NB4 (cell line): ENCODE results near the gene RPL29.

ENCODE experiments used
- DNase-seq: peaks from one replicate; pipeline ENCODE4 v3.0.0; 2010; ENCODE audit warnings: low read depth
- H3K4me3 ChIP-seq: one replicate; pipeline ENCODE4 v1.5.1; 2011; ENCODE audit warnings: mild to moderate bottlenecking, low read depth, low read length, moderate library complexity
- MYC ChIP-seq: IDR thresholded peaks from 2 replicates; pipeline ENCODE4 v1.6.1; 2011; ENCODE audit warnings: low read depth, low read length
- POLR2A ChIP-seq: IDR thresholded peaks from 2 replicates; pipeline ENCODE4 v1.6.1; 2011; ENCODE audit warnings: mild to moderate bottlenecking; ENCODE audit not compliant: insufficient read length; ENCODE audit errors: extremely low read depth
- TF ChIP-seq, protein P1 (sequence below): IDR thresholded peaks from 2 replicates; pipeline ENCODE4 v1.6.1; 2011; ENCODE audit warnings: low read depth, low read length
- TF ChIP-seq, protein P2 (sequence below): IDR thresholded peaks from one replicate; pipeline ENCODE4 v1.5.1; 2012; ENCODE audit warnings: low read depth, low read length

The RPL29 gene

DNA sequence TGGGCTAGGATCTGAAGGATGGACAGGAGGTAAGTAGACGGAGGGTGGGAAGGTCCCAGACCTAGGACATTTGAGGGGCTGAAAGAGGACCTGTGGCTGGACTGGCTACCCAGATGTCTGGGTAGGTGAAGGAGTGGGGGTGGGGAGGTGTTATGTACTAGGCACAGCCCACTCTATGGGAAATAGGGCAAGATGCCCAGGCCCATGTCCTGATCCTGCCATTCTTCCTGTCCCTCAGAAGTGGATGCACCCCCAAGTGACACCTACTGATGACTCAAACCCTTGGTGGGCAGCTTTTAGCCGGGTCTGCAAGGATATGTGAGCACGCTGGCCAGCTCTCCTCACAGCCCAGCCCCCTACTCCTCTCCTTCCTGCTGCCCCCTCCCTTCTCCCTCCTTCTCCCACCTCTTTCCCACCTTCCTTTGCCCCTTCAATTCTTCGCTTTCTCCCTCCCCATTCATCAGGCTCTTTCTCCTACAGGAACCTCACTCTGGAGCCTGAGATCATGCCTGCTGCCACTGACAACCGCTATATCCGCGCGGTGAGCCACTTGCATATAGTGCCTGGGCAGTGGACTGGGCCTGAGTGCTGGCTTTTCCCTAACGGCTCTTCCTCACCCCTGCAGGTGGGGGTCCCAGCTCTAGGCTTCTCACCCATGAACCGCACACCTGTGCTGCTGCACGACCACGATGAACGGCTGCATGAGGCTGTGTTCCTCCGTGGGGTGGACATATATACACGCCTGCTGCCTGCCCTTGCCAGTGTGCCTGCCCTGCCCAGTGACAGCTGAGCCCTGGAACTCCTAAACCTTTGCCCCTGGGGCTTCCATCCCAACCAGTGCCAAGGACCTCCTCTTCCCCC lies 7.2 kb downstream of the RPL29 start:
- DNase-seq: no peak
- no peak overlapping the region for H3K4me3 ChIP-seq
- TF ChIP-seq POLR2A: no peak
- TF ChIP-seq, protein P1, sequence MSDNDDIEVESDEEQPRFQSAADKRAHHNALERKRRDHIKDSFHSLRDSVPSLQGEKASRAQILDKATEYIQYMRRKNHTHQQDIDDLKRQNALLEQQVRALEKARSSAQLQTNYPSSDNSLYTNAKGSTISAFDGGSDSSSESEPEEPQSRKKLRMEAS: no peak
- TF ChIP-seq, protein P2, sequence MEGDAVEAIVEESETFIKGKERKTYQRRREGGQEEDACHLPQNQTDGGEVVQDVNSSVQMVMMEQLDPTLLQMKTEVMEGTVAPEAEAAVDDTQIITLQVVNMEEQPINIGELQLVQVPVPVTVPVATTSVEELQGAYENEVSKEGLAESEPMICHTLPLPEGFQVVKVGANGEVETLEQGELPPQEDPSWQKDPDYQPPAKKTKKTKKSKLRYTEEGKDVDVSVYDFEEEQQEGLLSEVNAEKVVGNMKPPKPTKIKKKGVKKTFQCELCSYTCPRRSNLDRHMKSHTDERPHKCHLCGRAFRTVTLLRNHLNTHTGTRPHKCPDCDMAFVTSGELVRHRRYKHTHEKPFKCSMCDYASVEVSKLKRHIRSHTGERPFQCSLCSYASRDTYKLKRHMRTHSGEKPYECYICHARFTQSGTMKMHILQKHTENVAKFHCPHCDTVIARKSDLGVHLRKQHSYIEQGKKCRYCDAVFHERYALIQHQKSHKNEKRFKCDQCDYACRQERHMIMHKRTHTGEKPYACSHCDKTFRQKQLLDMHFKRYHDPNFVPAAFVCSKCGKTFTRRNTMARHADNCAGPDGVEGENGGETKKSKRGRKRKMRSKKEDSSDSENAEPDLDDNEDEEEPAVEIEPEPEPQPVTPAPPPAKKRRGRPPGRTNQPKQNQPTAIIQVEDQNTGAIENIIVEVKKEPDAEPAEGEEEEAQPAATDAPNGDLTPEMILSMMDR: no peak
- no peak for TF ChIP-seq MYC

DNA sequence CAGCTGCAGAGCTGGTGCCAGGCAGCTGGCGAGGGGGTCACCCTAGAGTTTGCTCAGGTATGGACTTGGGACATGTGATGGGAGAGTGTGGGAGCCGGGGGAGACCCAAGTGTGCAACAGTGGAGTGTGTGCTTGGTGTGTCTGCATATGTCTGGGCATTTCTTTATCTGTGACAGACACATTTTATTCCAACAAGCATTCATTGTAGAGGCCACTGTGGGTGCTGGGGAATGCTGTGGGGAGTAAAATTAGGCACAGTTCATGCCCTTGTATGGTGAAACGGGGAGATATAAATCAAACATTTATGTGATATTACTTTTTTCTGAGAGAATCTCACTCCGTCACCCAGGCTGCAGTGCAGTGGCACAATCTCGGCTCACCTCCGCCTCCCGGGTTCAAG lies 8.1 kb downstream of the RPL29 start:
- DNase-seq: no peak
- no peak overlapping the region for H3K4me3 ChIP-seq
- no peak for TF ChIP-seq MYC
- no peak for TF ChIP-seq POLR2A
- TF ChIP-seq, protein P1: no peak
- TF ChIP-seq, protein P2: no peak

DNA sequence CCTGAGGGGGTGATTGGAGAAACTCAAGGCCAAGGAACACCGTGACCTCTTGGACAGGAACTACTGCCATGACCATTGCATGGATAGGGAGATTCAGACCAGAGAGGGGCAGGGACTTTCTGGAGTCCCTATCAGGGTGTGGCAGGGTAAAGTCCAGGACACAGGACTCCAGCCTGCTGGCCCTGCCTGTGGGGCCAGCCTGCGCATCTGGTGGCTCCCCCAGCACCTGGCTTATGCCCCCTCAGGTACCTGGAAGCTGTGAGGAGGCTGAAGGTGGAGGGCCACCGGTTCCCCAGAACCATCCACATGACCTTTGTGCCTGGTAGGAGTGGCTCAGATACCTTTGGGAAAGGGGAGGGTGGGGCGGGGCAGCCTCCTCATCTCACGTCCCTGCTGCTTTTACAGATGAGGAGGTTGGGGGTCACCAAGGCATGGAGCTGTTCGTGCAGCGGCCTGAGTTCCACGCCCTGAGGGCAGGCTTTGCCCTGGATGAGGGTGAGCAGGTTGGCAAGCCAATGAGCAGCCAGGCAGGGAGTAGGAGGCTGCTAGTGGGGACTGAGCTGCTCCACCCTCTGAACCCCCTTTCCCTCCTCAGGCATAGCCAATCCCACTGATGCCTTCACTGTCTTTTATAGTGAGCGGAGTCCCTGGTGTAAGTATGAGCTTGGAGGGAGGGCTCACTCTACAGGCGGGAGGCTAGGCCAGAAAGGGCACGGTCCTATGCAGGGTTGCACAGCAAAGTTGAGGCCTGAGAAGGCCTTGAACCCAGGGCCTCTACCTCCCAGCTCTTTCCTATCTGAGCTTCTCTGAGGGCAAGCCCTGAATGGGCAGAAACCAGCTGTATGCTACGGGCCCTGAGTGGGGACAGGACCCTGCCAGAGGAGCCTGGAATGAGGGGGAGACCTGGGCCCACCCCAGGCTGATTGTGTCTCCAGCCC lies 9.4 kb downstream of the RPL29 start:
- DNase-seq: no peak
- H3K4me3 ChIP-seq: no peak overlapping the region
- TF ChIP-seq POLR2A: no peak

DNA sequence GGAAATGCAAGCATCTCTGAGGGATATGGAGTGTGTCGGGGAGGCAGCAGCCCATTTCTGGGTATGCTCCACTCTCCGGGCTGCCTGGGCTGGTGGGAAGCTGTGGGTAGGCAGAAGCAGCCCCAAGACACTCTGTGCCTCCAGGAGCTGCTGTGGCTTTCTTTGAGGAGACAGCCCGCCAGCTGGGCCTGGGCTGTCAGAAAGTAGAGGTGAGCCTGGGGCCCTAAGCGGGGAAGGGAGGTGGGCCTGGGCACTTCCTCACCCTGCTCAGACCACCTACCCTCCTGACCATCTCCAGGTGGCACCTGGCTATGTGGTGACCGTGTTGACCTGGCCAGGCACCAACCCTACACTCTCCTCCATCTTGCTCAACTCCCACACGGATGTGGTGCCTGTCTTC lies 10.6 kb downstream of the RPL29 start:
- no peak for DNase-seq
- no peak overlapping the region for H3K4me3 ChIP-seq

DNA sequence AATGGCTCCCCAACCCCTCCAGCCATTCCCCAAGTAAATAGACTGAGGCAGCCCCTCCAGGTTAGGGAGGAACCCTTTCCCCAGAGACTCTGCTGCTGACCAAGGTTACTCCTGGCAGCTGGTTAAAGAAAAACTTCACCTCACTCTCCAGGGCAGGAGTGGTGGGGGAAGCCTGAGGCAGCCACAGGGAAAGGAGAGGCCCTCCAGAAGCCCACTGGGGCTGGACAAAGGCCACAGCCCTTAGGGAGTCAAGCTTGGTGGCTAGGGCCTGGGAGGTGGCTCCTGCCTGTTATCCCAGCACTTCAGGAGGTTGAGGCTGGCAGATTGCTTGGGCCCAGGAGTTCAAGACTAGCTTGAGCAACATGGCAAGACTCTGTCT lies 11.4 kb downstream of the RPL29 start:
- H3K4me3 ChIP-seq: peak overlapping the region; percentile 80
- DNase-seq: no peak
- TF ChIP-seq POLR2A (no peak), MYC (no peak)
- TF ChIP-seq, protein P1: no peak

More for the DNA sequence above, 10.6 kb downstream of the RPL29 start:
- TF ChIP-seq, protein P2: no peak
- no peak for TF ChIP-seq POLR2A
- no peak for TF ChIP-seq MYC
- TF ChIP-seq, protein P1: no peak

DNA sequence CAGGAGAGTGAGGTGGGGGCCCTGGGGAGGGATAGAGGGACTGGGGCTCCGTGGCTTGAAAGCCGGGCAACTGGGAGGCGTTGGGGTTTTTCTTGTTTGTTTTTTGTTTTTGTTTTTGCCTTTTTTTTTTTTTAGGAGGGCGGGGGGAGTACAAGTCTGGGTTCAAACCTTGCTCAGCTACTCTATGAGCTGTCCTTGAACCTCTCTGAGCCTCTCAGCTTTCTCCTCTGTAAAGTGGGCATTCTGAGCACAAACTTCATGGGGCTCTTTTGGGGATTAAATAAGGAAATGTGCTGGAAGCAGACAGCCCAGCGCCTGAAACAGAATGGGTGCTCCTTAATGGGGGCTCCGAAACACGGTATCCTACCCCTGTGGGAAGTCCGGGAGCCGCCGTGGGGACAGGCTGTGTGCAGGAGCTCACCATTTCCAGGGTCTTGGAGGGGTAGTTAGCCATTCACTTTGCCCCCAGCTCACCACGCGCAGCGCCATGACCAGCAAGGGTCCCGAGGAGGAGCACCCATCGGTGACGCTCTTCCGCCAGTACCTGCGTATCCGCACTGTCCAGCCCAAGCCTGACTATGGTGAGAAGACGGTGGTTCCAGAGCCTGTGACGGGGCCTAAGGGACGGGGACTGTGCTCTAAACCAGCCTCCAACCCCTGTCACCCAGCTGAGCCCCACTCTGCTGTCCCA lies 12.0 kb downstream of the RPL29 start:
- no peak for DNase-seq
- peak overlapping the region; percentile 80 for H3K4me3 ChIP-seq
- TF ChIP-seq POLR2A: no peak
- TF ChIP-seq, protein P2: no peak
- TF ChIP-seq, protein P1: no peak
- TF ChIP-seq MYC: no peak
